Osteocyte (in vitro differentiated cells): ENCODE data around the gene VWA3B. TPM values are rescaled to one million over a fixed set of nuclear protein-coding genes. Genes with fewer than 3 reads are reported as not detected.

Experiments
- DNase-seq: peaks from one replicate; pipeline ENCODE4 v3.0.0; 2021; ENCODE audit warnings: mixed read lengths; ENCODE audit not compliant: unreplicated experiment; ENCODE audit errors: extremely low spot score
- H3K27ac Mint-ChIP-seq: one replicate; pipeline ENCODE4 v1.8.0; 2021; ENCODE audit warnings: mild to moderate bottlenecking, mixed read lengths; ENCODE audit not compliant: unreplicated experiment
- H3K27me3 Mint-ChIP-seq: one replicate; pipeline ENCODE4 v1.8.0; 2021; ENCODE audit warnings: mixed read lengths; ENCODE audit not compliant: unreplicated experiment
- H3K36me3 Mint-ChIP-seq: one replicate; pipeline ENCODE4 v1.8.0; 2021; ENCODE audit warnings: mixed read lengths; ENCODE audit not compliant: unreplicated experiment
- H3K4me1 Mint-ChIP-seq: one replicate; pipeline ENCODE4 v1.8.0; 2021; ENCODE audit warnings: mixed read lengths; ENCODE audit not compliant: unreplicated experiment
- H3K4me3 Mint-ChIP-seq: one replicate; pipeline ENCODE4 v1.8.0; 2021; ENCODE audit warnings: mild to moderate bottlenecking, moderate library complexity, mixed read lengths; ENCODE audit not compliant: unreplicated experiment
- H3K9me3 Mint-ChIP-seq: one replicate; pipeline ENCODE4 v1.8.0; 2021; ENCODE audit warnings: mixed read lengths; ENCODE audit not compliant: unreplicated experiment
- total RNA-seq: library from RNA; stranded (reverse); gene quantifications from 2 replicates; pipeline ENCODE4 v1.2.1, GENCODE V29; 2021
- TF ChIP-seq, protein P1 (sequence below): fragments of 200-600 bp; sonication (generic); IDR thresholded peaks from 2 replicates; pipeline ENCODE4 v1.5.0; 2021; ENCODE audit warnings: antibody characterized with exemption, mild to moderate bottlenecking, moderate library complexity

VWA3B gene
- total RNA-seq, 1 donor from 2014 or later: not detected

GRCh38 chr2:98311090-98311489 is 224.1 kb downstream of the VWA3B start:
- Mint-ChIP-seq H3K27ac (no peak overlapping the region), H3K4me3 (no peak overlapping the region), H3K4me1 (no peaks in the 10 kb centered on the region), H3K36me3 (no peaks in the 10 kb centered on the region), H3K27me3 (peaks cover 8% of the 10 kb centered on the region), H3K9me3 (no peaks in the 10 kb centered on the region)
- TF ChIP-seq, protein P1, sequence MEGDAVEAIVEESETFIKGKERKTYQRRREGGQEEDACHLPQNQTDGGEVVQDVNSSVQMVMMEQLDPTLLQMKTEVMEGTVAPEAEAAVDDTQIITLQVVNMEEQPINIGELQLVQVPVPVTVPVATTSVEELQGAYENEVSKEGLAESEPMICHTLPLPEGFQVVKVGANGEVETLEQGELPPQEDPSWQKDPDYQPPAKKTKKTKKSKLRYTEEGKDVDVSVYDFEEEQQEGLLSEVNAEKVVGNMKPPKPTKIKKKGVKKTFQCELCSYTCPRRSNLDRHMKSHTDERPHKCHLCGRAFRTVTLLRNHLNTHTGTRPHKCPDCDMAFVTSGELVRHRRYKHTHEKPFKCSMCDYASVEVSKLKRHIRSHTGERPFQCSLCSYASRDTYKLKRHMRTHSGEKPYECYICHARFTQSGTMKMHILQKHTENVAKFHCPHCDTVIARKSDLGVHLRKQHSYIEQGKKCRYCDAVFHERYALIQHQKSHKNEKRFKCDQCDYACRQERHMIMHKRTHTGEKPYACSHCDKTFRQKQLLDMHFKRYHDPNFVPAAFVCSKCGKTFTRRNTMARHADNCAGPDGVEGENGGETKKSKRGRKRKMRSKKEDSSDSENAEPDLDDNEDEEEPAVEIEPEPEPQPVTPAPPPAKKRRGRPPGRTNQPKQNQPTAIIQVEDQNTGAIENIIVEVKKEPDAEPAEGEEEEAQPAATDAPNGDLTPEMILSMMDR: no peak
- DNase-seq: no peak

GRCh38 chr2:98311771-98312545 is 225.0 kb downstream of the VWA3B start:
- DNase-seq: no peak
- no peaks in the 10 kb centered on the region for H3K36me3 Mint-ChIP-seq
- no peak overlapping the region for H3K27ac Mint-ChIP-seq
- TF ChIP-seq, protein P1: no peak
- peaks cover 7% of the 10 kb centered on the region for H3K27me3 Mint-ChIP-seq
- no peaks in the 10 kb centered on the region for H3K4me1 Mint-ChIP-seq
- H3K4me3 Mint-ChIP-seq: no peak overlapping the region
- H3K9me3 Mint-ChIP-seq: no peaks in the 10 kb centered on the region

- H3K27ac Mint-ChIP-seq: no peak overlapping the region
- DNase-seq: no peak
- H3K4me3 Mint-ChIP-seq: no peak overlapping the region
- no peaks in the 10 kb centered on the region for H3K4me1 Mint-ChIP-seq
- H3K27me3 Mint-ChIP-seq: peaks cover 3% of the 10 kb centered on the region
- TF ChIP-seq, protein P1: no peak
- no peaks in the 10 kb centered on the region for H3K36me3 Mint-ChIP-seq
- H3K9me3 Mint-ChIP-seq: peaks cover 4% of the 10 kb centered on the region
Measured at GRCh38 chr2:98313492-98314250, 226.7 kb downstream of the VWA3B start.

GRCh38 chr2:98314251-98314650 is 227.3 kb downstream of the VWA3B start:
- DNase-seq: no peak
- Mint-ChIP-seq H3K9me3 (peaks cover 10% of the 10 kb centered on the region), H3K36me3 (no peaks in the 10 kb centered on the region), H3K27ac (no peak overlapping the region), H3K4me3 (no peak overlapping the region), H3K4me1 (no peaks in the 10 kb centered on the region), H3K27me3 (peaks cover 3% of the 10 kb centered on the region)
- TF ChIP-seq, protein P1: no peak

DNA sequence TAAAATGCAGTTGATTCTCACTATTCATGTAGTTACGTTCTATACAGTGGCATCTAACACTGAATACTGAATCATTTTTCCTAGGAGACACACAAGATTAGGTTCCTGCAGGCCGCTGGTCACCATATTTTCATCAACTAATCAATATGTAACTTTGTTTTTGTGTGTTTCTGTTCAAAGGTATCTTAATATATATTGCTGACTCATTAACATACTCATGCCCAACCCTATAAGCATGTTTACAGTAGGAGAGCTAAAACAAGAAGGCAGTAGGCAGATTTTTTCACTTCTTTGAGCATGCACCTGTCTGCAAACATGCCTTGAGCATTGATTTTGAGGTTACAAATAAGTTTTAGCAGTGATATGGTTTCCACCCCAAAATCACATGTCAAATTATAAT is 229.0 kb downstream of the VWA3B start:
- Mint-ChIP-seq H3K27ac (no peak overlapping the region), H3K4me3 (no peak overlapping the region), H3K4me1 (no peaks in the 10 kb centered on the region), H3K9me3 (peaks cover 20% of the 10 kb centered on the region), H3K36me3 (peaks cover 1% of the 10 kb centered on the region), H3K27me3 (no peaks in the 10 kb centered on the region)
- TF ChIP-seq, protein P1: no peak
- DNase-seq: no peak
